K562 (cell line): ENCODE measurements around the gene SVBP. TPM values are rescaled to one million over a fixed set of nuclear protein-coding genes. Genes with fewer than 3 reads are reported as not detected.

Source experiments
- CXXC5 ChIP-seq: fragments of 250-450 bp; sonication (Bioruptor Pico); IDR thresholded peaks from 2 replicates; pipeline ENCODE4 v1.8.0; 2022; ENCODE audit warnings: inconsistent platforms, mild to moderate bottlenecking, moderate library complexity
- HNRNPLL ChIP-seq: fragments of 200-400 bp; formaldehyde crosslinking; IDR thresholded peaks from 2 replicates; pipeline ENCODE4 v1.6.1; 2017; ENCODE audit warnings: low read length, low read depth, mild to moderate bottlenecking; ENCODE audit not compliant: poor library complexity, severe bottlenecking
- PTTG1 ChIP-seq: fragments of 450-650 bp; IDR thresholded peaks from 2 replicates; pipeline ENCODE4 v1.6.1; 2016; ENCODE audit warnings: low read depth, mild to moderate bottlenecking, missing genetic modification characterization, missing compliant biosample characterization
- RAD21 ChIP-seq, 2 experiments: fragments of 250-450 bp in 1 of 2; fragments of 450-650 bp in 1 of 2; sonication (Bioruptor Pico) in 1 of 2; formaldehyde crosslinking in 1 of 2; IDR thresholded peaks in 1 of 2; conservative IDR thresholded peaks in 1 of 2; 2 replicates each; pipeline versions ENCODE4 v1.4.0 to v1.8.0; 2020 to 2022; ENCODE audit warnings: mild to moderate bottlenecking in 2 of 2, moderate library complexity in 1 of 2
- SIN3B ChIP-seq: fragments of 450-650 bp; IDR thresholded peaks from 2 replicates; pipeline ENCODE4 v1.6.1; 2017; ENCODE audit warnings: low read depth, mild to moderate bottlenecking, moderate library complexity
- SUPT5H ChIP-seq: fragments of 450-650 bp; IDR thresholded peaks from 2 replicates; pipeline ENCODE4 v1.6.1; 2016
- TAF9B ChIP-seq: fragments of 450-650 bp; IDR thresholded peaks from 2 replicates; pipeline ENCODE4 v1.6.1; 2018; ENCODE audit warnings: mild to moderate bottlenecking; ENCODE audit not compliant: partially characterized antibody
- WHSC1 ChIP-seq: IDR thresholded peaks from one replicate; pipeline ENCODE4 v1.6.1; 2012; ENCODE audit warnings: low read length, control low read depth, inconsistent platforms
- ZNF232 ChIP-seq: sonication (generic); formaldehyde crosslinking; IDR thresholded peaks from 2 replicates; pipeline ENCODE4 v1.8.0; 2022; ENCODE audit warnings: mild to moderate bottlenecking, missing genetic modification reagents
- polyA plus RNA-seq, 8 experiments: library from polyadenylated mRNA; depleted of rRNA in 4 of 8; stranded (reverse) in 5 of 8; unstranded in 3 of 8; fragments of >200 nt; fragmentation: Nextera tagmentation in 2 of 8; fragmentation: Illumina TruSeq in 1 of 8; extraction: Ambion mirVana in 2 of 8; extraction: Trizol in 1 of 8; gene quantifications; 2 replicates each; pipeline versions ENCODE4 v1.2.1 to v1.2.3, GENCODE V29; 2011 to 2014; ENCODE audit warnings: inconsistent platforms in 1 of 8, missing spikeins in 1 of 8
- total RNA-seq, 7 experiments: library from RNA; depleted of rRNA in 6 of 7; stranded (reverse); fragments of >200 nt in 6 of 7; fragmentation: Illumina TruSeq in 2 of 7; extraction: Trizol in 2 of 7; gene quantifications; 2 replicates each; pipeline versions ENCODE4 v1.2.1 to v1.2.3, GENCODE V29; 2011 to 2021; ENCODE audit warnings: low replicate concordance in 1 of 7
- TF ChIP-seq, protein P1 (sequence below): fragments of 450-650 bp; IDR thresholded peaks from 2 replicates; pipeline ENCODE4 v1.7.1; 2018; ENCODE audit warnings: mild to moderate bottlenecking, low read depth; ENCODE audit not compliant: partially characterized antibody
- TF ChIP-seq, protein P2 (sequence below): fragments of 250-450 bp; sonication (Bioruptor Pico); IDR thresholded peaks from 2 replicates; pipeline ENCODE4 v1.4.0; 2020
- TF ChIP-seq, protein P3 (sequence below): sonication (generic); formaldehyde crosslinking; IDR thresholded peaks from 2 replicates; pipeline ENCODE4 v1.8.1; 2023; ENCODE audit warnings: mild to moderate bottlenecking, missing genetic modification reagents

SVBP gene
- total and polyA plus RNA-seq, 9 of the 15 experiments (the other 6 are each of a cell fraction or from before 2014, with no cell fraction given): 31.7 to 49.7 (median 40.0) TPM

DNA sequence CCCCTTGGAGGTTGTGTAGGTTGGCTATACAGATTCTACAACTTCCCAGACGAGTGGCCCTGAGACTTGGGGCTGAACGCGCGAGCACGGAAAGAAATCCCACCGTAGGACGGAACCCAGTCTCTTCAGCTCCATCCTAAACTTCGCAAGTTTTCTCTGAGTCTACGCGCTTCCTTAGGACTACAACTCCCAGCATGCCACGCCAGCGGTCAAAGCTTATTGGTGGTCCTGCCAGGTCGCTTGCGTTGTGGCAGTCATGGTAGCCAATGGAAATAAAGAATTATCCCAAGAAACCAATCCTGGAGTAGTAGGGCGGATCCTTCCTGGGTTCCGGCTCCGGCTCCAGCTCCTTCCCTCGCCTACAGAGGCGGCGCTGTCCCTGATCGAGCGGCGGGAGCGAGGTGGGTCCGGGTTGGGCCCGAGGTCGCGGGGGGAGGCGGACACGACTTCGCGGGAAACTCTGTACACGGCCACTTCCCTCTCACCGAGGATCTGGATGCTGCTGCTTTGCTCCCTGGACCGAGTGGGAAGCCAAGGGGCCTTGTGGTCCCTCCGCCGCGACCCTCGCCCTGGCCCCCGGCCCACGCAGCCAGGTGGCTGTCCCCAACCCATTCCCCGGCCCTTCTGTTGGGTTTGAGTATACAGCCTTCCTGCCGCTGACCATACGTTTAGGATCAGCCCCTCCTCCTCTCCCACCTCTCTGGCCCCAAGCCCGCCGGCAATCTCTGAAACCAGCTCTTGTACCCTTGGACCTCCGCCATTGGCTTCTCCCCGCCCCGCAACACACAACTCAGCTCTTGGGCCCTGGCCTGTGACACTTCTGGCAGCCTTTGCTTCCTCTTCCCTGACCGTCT is 29.3 kb upstream of the SVBP start, which contains the start of gene ZNF691 (continued):
- TF ChIP-seq, protein P1, sequence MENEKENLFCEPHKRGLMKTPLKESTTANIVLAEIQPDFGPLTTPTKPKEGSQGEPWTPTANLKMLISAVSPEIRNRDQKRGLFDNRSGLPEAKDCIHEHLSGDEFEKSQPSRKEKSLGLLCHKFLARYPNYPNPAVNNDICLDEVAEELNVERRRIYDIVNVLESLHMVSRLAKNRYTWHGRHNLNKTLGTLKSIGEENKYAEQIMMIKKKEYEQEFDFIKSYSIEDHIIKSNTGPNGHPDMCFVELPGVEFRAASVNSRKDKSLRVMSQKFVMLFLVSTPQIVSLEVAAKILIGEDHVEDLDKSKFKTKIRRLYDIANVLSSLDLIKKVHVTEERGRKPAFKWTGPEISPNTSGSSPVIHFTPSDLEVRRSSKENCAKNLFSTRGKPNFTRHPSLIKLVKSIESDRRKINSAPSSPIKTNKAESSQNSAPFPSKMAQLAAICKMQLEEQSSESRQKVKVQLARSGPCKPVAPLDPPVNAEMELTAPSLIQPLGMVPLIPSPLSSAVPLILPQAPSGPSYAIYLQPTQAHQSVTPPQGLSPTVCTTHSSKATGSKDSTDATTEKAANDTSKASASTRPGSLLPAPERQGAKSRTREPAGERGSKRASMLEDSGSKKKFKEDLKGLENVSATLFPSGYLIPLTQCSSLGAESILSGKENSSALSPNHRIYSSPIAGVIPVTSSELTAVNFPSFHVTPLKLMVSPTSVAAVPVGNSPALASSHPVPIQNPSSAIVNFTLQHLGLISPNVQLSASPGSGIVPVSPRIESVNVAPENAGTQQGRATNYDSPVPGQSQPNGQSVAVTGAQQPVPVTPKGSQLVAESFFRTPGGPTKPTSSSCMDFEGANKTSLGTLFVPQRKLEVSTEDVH: peak; percentile 92
- TF ChIP-seq CXXC5: peak; percentile 90
- TF ChIP-seq PTTG1 (tag): no peak
- TF ChIP-seq SUPT5H: peak; percentile 89
- no peak for TF ChIP-seq WHSC1
- TF ChIP-seq, protein P2, sequence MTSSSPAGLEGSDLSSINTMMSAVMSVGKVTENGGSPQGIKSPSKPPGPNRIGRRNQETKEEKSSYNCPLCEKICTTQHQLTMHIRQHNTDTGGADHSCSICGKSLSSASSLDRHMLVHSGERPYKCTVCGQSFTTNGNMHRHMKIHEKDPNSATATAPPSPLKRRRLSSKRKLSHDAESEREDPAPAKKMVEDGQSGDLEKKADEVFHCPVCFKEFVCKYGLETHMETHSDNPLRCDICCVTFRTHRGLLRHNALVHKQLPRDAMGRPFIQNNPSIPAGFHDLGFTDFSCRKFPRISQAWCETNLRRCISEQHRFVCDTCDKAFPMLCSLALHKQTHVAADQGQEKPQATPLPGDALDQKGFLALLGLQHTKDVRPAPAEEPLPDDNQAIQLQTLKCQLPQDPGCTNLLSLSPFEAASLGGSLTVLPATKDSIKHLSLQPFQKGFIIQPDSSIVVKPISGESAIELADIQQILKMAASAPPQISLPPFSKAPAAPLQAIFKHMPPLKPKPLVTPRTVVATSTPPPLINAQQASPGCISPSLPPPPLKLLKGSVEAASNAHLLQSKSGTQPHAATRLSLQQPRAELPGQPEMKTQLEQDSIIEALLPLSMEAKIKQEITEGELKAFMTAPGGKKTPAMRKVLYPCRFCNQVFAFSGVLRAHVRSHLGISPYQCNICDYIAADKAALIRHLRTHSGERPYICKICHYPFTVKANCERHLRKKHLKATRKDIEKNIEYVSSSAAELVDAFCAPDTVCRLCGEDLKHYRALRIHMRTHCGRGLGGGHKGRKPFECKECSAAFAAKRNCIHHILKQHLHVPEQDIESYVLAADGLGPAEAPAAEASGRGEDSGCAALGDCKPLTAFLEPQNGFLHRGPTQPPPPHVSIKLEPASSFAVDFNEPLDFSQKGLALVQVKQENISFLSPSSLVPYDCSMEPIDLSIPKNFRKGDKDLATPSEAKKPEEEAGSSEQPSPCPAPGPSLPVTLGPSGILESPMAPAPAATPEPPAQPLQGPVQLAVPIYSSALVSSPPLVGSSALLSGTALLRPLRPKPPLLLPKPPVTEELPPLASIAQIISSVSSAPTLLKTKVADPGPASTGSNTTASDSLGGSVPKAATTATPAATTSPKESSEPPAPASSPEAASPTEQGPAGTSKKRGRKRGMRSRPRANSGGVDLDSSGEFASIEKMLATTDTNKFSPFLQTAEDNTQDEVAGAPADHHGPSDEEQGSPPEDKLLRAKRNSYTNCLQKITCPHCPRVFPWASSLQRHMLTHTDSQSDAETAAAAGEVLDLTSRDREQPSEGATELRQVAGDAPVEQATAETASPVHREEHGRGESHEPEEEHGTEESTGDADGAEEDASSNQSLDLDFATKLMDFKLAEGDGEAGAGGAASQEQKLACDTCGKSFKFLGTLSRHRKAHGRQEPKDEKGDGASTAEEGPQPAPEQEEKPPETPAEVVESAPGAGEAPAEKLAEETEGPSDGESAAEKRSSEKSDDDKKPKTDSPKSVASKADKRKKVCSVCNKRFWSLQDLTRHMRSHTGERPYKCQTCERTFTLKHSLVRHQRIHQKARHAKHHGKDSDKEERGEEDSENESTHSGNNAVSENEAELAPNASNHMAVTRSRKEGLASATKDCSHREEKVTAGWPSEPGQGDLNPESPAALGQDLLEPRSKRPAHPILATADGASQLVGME (CRISPR knock-in tag): no peak
- no peak; the same call in 1 of the 2 replicates for TF ChIP-seq SIN3B
- TF ChIP-seq RAD21 (CRISPR knock-in tag; conservative IDR thresholded peaks at IDR 0.05 in 1 of 2, IDR thresholded peaks at IDR 0.05 in 1 of 2): peak; percentile 5 to 17; a peak in 1 of 4 replicates
- TF ChIP-seq, protein P3, sequence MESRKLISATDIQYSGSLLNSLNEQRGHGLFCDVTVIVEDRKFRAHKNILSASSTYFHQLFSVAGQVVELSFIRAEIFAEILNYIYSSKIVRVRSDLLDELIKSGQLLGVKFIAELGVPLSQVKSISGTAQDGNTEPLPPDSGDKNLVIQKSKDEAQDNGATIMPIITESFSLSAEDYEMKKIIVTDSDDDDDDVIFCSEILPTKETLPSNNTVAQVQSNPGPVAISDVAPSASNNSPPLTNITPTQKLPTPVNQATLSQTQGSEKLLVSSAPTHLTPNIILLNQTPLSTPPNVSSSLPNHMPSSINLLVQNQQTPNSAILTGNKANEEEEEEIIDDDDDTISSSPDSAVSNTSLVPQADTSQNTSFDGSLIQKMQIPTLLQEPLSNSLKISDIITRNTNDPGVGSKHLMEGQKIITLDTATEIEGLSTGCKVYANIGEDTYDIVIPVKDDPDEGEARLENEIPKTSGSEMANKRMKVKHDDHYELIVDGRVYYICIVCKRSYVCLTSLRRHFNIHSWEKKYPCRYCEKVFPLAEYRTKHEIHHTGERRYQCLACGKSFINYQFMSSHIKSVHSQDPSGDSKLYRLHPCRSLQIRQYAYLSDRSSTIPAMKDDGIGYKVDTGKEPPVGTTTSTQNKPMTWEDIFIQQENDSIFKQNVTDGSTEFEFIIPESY (CRISPR knock-in tag): no peak
- peak; percentile 60 for TF ChIP-seq TAF9B
- TF ChIP-seq ZNF232 (CRISPR knock-in tag): no peak
- TF ChIP-seq HNRNPLL: peak; percentile 36
